SK-N-SH treated with all-trans-retinoic acid at 6 μM for 48 hours (cell line): ENCODE measurements around the gene DSCAM.

Experiments used
- ATAC-seq: fragments of 200-7000 bp; cut with Tn5 transposase; 3 replicates; pipeline ENCODE4 v1.9.1; 2020; ENCODE audit warnings: mild to moderate bottlenecking, moderate library complexity
- ARNTL ChIP-seq: fragments of 450-650 bp; formaldehyde crosslinking; IDR thresholded peaks from 2 replicates; pipeline ENCODE4 v1.5.0; 2020; ENCODE audit warnings: low read depth, mild to moderate bottlenecking, moderate library complexity, borderline replicate concordance
- CREB5 ChIP-seq: fragments of 250-450 bp; sonication (Bioruptor Pico); IDR thresholded peaks from 2 replicates; pipeline ENCODE4 v1.5.1; 2020; ENCODE audit warnings: low read depth, mild to moderate bottlenecking, moderate library complexity
- CSDC2 ChIP-seq: fragments of 250-450 bp; sonication (Bioruptor Pico); IDR thresholded peaks from 2 replicates; pipeline ENCODE4 v1.5.0; 2020; ENCODE audit warnings: mild to moderate bottlenecking, moderate library complexity
- CSRNP3 ChIP-seq: fragments of 250-450 bp; sonication (Bioruptor Pico); IDR thresholded peaks from 2 replicates; pipeline ENCODE4 v1.5.1; 2021; ENCODE audit warnings: mild to moderate bottlenecking, moderate library complexity
- GLIS3 ChIP-seq: fragments of 250-450 bp; sonication (Bioruptor Pico); IDR thresholded peaks from 2 replicates; pipeline ENCODE4 v1.5.0; 2020; ENCODE audit warnings: mild to moderate bottlenecking, moderate library complexity
- ISL1 ChIP-seq: fragments of 250-450 bp; sonication (Bioruptor Pico); IDR thresholded peaks from 2 replicates; pipeline ENCODE4 v2.1.2; 2022; ENCODE audit warnings: mild to moderate bottlenecking, moderate library complexity
- OSR1 ChIP-seq: fragments of 250-450 bp; sonication (Bioruptor Pico); IDR thresholded peaks from 2 replicates; pipeline ENCODE4 v1.8.0; 2022; ENCODE audit warnings: moderate library complexity, mild to moderate bottlenecking, inconsistent platforms
- PATZ1 ChIP-seq: fragments of 250-450 bp; sonication (Bioruptor Pico); IDR thresholded peaks from 2 replicates; pipeline ENCODE4 v1.8.0; 2020; ENCODE audit warnings: mild to moderate bottlenecking, moderate library complexity, borderline replicate concordance
- POU6F1 ChIP-seq: fragments of 250-450 bp; sonication (Bioruptor Pico); IDR thresholded peaks from 2 replicates; pipeline ENCODE4 v1.8.0; 2021; ENCODE audit warnings: low read depth, mild to moderate bottlenecking, moderate library complexity, borderline replicate concordance
- PPARA ChIP-seq: fragments of 250-450 bp; sonication (Bioruptor Pico); IDR thresholded peaks from 2 replicates; pipeline ENCODE4 v1.5.0; 2020; ENCODE audit warnings: mild to moderate bottlenecking, borderline replicate concordance
- SNAI2 ChIP-seq: fragments of 250-450 bp; sonication (Bioruptor Pico); IDR thresholded peaks from 2 replicates; pipeline ENCODE4 v1.5.0; 2020; ENCODE audit warnings: mild to moderate bottlenecking, moderate library complexity
- TCF4 ChIP-seq: fragments of 250-450 bp; sonication (Bioruptor Pico); IDR thresholded peaks from 2 replicates; pipeline ENCODE4 v1.8.0; 2021; ENCODE audit warnings: mild to moderate bottlenecking, moderate library complexity, borderline replicate concordance
- TOX ChIP-seq: fragments of 250-450 bp; sonication (Bioruptor Pico); IDR thresholded peaks from 2 replicates; pipeline ENCODE4 v1.8.0; 2021; ENCODE audit warnings: mild to moderate bottlenecking, moderate library complexity, borderline replicate concordance
- ZC3H10 ChIP-seq: fragments of 250-450 bp; sonication (Bioruptor Pico); IDR thresholded peaks from 2 replicates; pipeline ENCODE4 v1.5.1; 2021; ENCODE audit warnings: mild to moderate bottlenecking, moderate library complexity
- ZFP30 ChIP-seq: fragments of 450-650 bp; formaldehyde crosslinking; IDR thresholded peaks from 2 replicates; pipeline ENCODE4 v1.5.0; 2022; ENCODE audit warnings: mild to moderate bottlenecking, moderate library complexity
- ZNF565 ChIP-seq: fragments of 450-650 bp; formaldehyde crosslinking; conservative IDR thresholded peaks from 2 replicates; pipeline ENCODE4 v1.5.0; 2020; ENCODE audit warnings: low read depth, mild to moderate bottlenecking, moderate library complexity
- ZNF70 ChIP-seq: fragments of 450-650 bp; formaldehyde crosslinking; IDR thresholded peaks from 2 replicates; pipeline ENCODE4 v1.5.0; 2020; ENCODE audit warnings: mild to moderate bottlenecking, moderate library complexity
- ZNF8 ChIP-seq: fragments of 450-650 bp; formaldehyde crosslinking; IDR thresholded peaks from 2 replicates; pipeline ENCODE4 v1.5.0; 2020; ENCODE audit warnings: mild to moderate bottlenecking, moderate library complexity

Gene DSCAM

GRCh38 chr21:40053007-40053406 lies 794.0 kb downstream of the DSCAM start (continued):
- TF ChIP-seq GLIS3 (no peak), ZNF70 (CRISPR knock-in tag) (no peak)
- TF ChIP-seq, all 23 proteins: peak for 0

- no peak for ATAC-seq
- no peak for TF ChIP-seq OSR1
- TF ChIP-seq PATZ1 (CRISPR knock-in tag), result no peak
- TF ChIP-seq ZNF565 (CRISPR knock-in tag), result no peak
- TF ChIP-seq CSDC2, result no peak
- TF ChIP-seq GLIS3, result no peak
- no peak for TF ChIP-seq CSRNP3 (CRISPR knock-in tag)
- no peak for TF ChIP-seq ZFP30 (CRISPR knock-in tag)
- no peak for TF ChIP-seq ZC3H10
- no peak for TF ChIP-seq CREB5 (CRISPR knock-in tag)
These were observed 794.7 kb downstream of the DSCAM start for GRCh38 chr21:40052276-40052675.

- TF ChIP-seq ZNF565 (CRISPR knock-in tag), result no peak
- no peak for TF ChIP-seq TOX (CRISPR knock-in tag)
- no peak for ATAC-seq
These were observed 795.2 kb downstream of the DSCAM start for GRCh38 chr21:40051801-40052200.

- no peak for ATAC-seq
- no peak for TF ChIP-seq ZC3H10
- TF ChIP-seq ZNF70 (CRISPR knock-in tag), result no peak
These were observed 797.0 kb downstream of the DSCAM start for GRCh38 chr21:40049931-40050290.

GRCh38 chr21:40049031-40049930 lies 797.7 kb downstream of the DSCAM start:
- ATAC-seq, result no peak
- no peak for TF ChIP-seq TOX (CRISPR knock-in tag)
- no peak for TF ChIP-seq ISL1 (CRISPR knock-in tag)

GRCh38 chr21:40047993-40048730 lies 798.8 kb downstream of the DSCAM start:
- ATAC-seq, result no peak
- TF ChIP-seq ZNF8 (no peak), GLIS3 (no peak), SNAI2 (CRISPR knock-in tag) (no peak), CSDC2 (no peak), ARNTL (CRISPR knock-in tag) (no peak), POU6F1 (CRISPR knock-in tag) (no peak), TCF4 (CRISPR knock-in tag) (no peak), TOX (CRISPR knock-in tag) (no peak), ISL1 (CRISPR knock-in tag) (no peak), CSRNP3 (CRISPR knock-in tag) (no peak), ZC3H10 (no peak), OSR1 (no peak), CREB5 (CRISPR knock-in tag) (no peak), PPARA (CRISPR knock-in tag) (no peak), ZNF565 (CRISPR knock-in tag) (no peak), PATZ1 (CRISPR knock-in tag) (no peak), ZNF70 (CRISPR knock-in tag) (no peak)
